ENCODE results near the gene TMPRSS9.
"Not testable (repeated sequence)": the region's sequence is repeated elsewhere in the genome, so short reads cannot be mapped to it uniquely, and the experiment has no call there.

Gene TMPRSS9

DNA sequence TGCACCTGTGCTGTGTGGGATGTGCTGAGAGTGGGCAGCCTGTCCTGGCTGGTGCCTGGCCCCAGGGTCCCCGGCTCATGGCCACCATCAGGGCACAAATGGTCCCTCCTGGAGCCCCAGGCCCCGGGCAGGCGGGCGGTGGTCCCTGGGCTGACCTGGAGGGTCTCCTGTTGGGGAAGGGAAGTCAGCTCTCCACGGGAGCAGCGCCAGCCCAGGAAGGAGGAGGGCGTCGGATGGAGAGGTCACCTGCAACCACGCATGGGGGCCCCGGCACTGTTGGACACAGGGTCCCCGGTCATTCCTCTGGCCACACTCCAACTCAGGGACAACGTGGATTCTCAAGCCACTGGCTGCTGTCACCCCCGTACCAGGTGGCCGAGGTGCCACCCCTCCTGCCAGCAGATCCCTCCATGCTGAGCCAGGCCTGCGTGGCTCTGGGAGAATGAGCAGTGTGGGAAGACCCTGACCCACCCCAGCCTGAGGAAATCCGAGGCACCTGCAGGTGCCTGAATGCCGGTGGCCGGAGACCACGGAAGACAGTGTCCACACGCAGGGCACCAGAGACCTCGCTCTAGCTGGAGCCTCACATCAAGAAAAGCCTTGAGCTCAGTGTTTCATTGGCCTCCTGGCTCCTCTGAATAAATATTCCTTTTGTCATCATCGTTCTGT lies 83.2 kb downstream of the TMPRSS9 start:
- DNase-seq = no peak

DNA sequence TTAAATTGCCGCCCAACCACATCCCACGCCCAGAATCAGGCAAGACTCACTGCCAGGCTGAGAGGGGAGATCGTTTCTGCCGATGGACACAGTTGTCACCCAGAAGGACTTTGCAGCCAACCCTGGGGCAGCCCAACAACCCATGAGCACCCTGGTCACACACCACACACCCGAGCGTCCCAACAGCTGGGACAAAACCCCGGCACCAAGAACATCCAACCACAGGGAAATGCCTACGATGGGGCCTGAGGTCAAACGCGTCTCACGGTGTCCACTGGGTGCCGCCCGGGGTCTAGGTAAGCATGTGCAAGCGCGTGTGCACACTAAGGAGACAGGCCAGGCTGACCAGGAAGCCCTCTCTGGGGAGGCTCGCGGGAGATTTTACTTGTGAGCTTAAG lies 83.7 kb downstream of the TMPRSS9 start:
- no peak for DNase-seq

DNA sequence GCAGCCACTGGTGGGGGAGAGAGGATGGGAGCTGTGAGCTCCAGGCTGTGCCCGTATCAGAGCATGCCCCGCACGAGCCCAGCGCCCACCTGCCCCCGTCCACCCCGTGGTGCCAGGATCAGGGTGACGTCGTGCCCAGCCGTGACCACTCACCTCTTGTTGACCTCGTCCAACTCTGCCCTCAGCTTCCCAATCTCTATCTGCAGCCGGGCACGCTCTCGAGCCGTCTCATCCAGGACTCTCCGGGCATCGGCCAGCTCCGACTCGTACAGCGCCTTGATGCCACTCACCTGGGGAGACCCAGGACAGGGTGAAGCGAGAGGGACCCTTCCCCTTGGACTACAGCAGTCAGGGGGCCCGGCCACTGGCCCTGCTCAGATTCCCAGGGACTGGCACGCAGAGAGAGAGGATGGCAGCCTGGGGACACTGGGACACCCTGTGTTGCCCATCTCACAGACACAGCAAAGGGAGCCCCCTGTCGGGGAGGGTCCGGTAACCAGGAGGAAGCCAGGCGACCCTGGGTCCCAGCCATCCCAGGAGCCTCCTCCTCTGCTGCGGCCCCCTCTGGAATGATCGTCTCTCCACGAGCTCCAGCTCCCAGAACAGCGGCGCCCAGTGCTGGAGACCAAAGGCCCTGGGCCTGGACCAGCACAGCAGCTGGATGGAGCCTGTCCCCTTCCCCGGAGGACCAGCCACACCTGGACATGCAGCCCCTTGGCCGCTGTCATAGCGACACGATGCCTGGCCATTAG lies 84.4 kb downstream of the TMPRSS9 start:
- no peak for DNase-seq

DNA sequence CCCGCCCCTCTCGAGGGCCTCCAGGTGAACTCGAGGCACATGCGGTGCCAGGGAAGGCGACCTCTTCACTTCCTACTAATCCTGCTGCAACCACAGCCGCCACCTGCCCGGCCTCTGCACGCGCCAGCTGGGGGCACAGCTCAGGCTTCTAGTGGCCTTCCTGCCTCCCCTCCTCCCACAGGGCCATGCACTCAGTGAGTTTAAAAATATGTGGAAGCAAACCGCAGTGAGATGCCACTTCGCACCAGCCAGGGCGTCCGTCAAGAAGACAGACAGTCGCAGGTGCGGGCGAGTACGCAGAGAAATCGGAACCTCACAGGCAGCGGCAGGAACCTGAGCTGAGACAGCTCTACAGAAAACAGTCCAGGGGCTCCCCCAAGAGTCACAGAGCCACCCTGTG lies 86.3 kb downstream of the TMPRSS9 start:
- no peak for DNase-seq

DNA sequence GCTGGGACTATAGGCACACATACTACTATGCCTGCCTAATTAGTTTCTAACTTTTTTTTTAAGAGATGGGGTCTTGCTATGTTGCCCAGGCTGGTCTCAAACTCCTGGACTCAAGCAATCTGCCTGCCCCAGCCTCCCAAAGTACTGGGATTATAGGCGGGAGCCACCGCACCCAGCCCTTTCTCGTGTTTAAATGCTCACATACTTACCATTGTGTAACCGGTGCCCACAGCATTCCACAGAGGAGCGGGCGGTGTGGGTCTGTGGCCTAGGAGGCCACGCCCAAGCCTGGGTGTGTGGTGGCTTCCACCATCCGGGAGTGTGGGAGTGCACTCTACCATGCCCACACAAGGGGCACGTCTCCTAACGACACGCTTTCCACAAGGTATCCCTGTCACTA lies 89.0 kb downstream of the TMPRSS9 start:
- no peak for DNase-seq

DNA sequence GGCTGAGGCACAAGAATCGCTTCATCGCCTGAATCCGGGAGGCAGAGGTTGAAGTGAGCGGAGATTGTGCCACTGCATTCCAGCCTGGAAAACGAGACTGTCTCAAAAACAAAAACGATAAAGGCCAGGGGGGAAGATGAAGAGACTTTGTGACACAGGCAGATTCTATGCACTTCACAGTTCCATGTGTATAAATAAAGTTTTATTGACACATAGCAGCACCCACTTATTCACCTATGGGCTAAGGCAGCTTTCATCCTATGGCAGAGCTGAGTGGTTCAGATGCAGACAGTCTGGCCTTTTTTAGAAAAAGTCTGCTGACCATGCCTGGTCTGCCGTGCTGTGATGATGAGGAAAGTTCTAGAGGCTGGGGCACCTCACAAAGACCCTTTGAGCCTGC lies 91.1 kb downstream of the TMPRSS9 start:
- no peak for DNase-seq

DNA sequence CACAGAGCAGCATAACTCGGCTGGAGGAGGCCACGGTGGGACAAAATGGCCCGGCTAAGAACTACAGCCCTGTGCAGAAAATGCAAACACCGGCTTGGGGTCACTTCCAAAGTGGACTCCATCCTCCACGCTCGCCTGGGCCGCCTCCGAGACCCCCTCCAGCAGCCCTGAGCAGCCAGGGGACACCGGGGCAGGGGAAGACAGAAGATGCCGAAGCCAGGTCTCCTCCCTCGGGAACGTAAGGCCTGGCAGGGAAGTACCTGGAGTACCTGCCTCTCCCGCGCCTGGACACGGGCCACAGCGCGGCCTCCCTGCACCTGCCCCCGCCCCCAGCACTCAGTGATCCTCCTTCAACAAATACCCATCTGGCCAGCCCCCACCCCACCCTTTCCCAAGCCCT lies 91.7 kb downstream of the TMPRSS9 start:
- no peak for DNase-seq

DNA sequence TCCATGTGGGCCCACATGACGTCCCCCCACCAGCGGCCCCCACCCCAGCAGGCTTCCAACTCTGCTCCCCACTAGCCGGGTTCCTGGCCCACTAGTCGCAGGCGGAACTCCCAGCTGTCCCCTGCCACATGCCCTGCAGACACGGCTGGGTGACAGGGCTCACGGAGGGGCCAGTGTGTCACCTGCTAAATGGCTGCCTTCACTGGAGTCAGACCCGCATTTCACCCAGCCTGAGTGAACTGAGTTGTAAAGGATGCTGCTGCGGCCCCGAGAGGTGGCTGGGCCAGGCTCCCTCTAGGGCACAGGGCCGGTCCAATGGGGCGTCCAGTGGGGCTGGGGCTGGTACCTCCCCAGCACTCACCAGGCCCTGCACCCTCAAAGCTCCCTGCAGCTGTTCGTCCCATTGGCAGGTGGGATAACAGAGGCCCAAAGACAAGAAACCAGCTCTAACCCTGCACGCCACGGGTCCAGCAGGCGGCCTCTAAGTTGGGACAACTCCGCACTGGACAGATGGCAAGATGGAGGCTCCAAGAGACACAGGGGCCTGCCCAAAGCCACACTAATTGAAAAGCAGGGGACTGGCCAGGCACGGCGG lies 93.5 kb downstream of the TMPRSS9 start:
- no peak for DNase-seq

DNA sequence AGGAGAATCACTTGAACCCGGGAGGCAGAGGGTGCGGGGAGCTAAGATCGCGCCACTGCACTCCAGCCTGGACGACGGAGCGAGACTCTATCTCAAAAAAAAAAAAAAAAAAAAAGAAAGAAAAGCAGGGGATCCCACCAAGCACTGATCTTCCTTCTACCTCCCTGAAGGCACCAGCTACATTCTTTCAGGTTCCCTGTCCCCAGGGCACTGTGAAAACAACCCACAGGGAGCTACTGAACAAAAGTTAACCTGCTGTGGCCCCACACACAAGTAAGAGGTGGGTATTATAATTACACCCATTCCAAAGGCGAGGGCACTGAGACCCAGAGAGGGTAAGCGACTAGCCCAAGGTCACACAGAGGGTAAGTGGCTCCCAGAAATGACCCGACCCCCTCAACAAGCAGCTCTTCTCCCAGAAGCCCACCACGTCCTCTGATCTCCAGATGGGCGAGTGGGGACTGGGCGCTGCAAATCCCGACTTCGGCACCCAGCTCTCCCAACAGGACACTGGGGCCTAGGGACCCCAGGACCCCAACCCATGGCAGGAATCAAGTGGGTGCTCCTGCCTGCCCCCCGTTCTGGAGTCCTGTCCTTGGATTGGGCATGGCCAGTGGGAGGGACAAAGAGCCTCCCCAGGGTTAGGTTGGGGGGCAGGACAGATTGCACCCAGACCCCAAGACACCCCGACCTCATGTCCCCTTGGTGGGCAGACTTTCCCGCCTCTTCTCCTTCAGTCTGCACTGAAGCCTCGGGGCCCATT lies 94.3 kb downstream of the TMPRSS9 start:
- no peak for DNase-seq

DNA sequence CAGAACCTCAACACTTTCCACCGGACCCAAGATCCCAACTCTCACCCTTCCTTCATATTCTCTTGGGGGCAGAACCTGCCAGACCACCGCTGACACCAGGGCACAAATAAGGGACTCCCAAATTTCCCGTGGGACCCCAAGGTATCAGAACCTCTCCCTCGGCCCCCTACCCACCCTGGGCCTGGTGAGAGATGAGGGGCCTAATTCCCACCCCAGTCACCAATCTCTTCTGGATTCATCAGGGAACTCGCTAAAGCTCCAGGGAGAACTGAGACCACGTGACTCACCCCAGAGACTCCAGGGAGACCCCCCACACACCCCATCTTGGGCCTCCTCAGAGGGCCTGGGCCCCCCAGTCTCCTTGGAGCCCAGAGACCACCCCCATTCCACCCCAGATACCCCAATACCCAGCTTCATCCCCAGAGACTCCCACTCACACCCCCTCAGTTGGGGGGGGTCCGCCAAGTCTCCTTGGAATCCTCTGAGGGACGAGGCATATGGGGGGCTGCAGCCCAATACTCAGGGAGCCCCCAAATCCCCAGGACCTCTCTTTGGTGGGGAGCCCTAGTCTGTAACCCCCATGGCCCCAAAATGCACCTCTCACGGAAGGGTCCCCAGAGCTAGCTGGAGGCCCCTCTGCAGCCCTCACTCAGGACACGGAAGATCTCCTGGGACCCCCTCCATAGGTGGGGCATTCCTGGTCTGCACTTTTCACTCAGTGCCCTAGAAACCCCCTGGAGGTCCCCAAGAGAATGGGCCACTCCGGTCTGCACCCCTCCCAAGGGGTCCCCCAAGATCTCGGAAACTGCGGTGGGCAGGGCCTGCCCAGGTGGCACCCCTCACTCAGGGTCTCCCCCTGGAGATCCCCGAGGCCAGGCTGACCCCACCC lies 95.1 kb downstream of the TMPRSS9 start:
- DNase-seq = no peak

DNA sequence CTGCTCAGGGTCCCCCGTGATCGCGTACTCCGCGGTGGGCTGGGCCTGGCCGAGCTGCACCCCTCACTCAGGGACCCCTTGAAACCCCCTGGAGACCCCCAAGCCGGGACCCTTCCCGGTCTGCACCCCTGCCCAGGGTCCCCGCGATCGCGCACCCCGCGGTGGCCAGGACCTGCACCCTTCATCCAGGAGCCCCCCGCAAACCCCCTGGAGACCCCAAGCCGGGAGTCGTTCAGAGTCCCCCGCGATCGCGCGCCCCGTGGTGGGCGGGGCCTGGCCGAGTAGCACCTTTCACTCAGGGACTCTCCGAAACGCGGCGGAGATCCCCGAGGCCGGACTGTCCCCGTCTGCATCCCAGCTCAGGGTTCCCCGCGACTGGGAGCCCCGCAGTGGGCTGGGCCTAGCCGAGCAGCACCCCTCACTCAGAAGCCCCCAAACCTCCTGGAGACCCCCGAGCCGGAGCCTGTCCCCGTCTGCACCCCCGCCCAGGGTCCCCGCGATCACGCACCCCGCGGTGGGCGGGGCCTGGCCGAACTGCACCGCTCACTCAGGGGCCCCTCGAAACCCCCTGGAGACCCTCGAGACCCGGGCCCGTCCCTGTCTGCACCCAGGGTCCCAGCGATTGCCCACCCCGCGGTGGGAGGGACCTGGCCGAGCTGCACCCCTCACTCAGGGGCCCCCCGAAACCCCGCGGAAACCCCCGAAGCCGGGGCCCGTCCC lies 95.9 kb downstream of the TMPRSS9 start:
- no peak for DNase-seq

DNA sequence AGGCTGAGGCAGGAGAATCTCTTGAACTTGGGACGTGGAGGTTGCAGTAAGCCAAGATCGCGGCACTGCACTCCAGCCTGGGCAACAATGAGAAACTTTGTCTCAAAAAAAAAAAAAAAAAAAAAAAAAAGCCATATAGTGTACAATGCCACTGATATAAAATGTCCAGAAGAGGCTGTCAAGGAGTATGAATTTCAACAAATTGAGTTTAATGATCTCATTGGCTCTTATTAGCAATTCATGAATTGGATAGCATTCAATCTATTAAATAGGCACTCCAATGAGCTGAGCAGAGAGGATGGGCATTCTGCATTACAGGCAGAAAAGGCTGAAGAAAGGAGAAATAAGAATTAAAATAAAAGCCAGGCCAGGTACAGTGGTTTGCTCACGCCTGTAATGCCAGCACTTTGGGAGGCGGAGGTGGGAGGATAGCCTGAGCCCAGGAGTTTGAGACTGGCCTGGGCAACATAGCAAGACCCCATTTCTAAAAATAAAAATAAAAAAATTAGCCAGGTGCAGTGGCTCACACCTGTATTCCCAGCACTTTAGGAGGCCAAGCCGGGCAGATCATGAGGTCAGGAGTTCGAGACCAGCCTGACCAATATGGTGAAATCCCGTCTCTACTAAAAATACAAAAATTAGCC lies 97.5 kb downstream of the TMPRSS9 start:
- DNase-seq = no peak

DNA sequence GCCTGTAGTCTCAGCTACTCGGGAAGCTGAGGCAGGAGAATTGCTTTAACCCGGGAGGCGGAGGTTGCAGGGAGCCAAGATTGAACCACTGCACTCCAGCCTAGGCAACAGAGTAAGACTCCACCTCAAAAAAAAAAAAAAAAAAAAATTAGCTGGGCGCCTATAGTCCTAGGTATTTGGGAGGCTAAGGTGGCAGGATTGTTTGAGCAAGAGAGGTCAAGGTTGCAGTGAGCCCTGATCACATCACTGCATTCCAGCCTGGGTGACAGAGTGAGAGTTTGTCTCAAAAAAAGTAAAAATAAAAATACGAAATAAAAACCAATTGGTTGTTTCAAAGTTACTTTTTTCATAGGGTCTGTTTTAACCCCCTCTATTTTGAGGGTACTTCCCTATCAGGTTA lies 98.0 kb downstream of the TMPRSS9 start:
- no peak for DNase-seq

DNA sequence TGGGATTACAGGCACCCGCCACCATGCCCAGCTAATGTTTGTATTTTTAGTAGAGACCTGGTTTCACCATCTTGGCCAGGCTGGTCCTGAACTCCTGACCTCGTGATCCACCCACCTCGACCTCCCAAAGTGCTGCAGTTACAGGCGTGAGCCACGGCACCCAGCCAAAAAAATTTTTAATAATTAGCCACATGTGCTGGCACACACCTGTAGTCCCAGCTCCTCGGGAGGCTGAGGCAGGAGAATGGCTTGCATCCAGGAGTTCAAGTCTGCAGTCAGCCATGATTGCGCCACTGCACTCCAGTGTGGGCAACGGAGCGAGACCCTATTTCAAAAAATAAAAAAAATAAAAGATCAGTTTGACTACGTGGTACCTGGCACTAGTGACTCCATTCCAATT lies 98.7 kb downstream of the TMPRSS9 start:
- DNase-seq = not testable (repeated sequence)

DNA sequence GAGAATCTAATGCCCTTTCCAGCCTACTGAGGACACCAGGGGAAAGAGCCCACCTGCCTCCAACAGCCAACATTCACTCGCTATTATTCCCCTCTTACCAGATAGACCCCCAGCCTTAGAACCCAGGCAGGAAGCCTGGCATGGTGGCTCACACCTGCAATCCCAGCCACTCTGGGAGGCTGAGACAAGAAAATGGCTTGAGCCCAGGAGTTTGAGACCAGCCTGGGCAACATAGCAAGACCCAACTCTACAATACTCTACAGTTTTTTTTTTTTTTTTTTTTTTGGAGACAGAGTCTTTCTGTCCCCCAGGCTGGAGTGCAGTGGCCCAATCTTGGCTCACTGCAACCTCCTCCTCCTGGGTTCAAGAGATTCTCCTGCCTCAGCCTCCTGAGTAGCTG lies 100.2 kb downstream of the TMPRSS9 start:
- no peak for DNase-seq

DNA sequence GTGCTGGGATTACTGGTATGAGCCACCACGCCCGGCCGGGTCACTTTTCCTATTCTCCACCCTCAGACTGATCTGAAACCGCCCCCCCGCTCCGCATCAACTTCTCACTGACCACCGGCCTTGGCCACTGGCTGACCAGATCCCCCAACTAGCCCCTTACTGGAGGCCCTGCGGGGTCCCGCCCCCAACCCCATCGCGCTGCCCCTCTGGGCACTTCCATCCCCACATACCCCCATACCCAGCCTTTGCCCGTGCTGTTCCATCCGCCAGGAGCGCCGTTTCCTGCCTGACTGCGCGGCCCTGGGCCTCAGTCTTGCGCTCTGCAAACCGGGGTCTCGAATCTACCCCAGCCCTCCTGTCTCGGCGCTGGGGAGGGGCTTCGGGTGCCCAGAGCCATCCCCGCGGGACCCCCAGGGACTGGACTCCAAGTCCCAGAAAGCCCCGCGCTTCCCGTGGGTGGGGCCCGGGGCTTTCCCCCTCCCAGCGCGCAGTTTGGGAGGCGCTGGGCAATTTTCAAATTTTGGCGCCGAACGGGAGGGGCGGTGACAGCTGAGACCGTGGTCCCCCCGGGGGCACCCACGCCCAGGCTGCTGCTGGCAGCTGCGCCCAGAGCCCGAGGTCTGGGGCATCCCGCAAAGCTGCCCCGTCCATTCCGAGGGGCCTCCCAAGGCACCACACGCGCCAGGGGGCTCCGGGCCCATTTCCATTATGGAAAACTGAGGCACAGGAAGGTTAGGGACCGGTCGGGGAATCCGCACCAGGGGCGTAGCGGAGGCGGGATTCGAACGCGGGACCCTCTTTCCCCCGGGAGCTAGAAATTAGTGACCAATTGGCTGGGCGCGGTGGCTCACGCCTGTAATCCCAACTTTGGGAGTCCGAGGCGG lies 101.9 kb downstream of the TMPRSS9 start:
- peak; percentile 41 for DNase-seq

DNA sequence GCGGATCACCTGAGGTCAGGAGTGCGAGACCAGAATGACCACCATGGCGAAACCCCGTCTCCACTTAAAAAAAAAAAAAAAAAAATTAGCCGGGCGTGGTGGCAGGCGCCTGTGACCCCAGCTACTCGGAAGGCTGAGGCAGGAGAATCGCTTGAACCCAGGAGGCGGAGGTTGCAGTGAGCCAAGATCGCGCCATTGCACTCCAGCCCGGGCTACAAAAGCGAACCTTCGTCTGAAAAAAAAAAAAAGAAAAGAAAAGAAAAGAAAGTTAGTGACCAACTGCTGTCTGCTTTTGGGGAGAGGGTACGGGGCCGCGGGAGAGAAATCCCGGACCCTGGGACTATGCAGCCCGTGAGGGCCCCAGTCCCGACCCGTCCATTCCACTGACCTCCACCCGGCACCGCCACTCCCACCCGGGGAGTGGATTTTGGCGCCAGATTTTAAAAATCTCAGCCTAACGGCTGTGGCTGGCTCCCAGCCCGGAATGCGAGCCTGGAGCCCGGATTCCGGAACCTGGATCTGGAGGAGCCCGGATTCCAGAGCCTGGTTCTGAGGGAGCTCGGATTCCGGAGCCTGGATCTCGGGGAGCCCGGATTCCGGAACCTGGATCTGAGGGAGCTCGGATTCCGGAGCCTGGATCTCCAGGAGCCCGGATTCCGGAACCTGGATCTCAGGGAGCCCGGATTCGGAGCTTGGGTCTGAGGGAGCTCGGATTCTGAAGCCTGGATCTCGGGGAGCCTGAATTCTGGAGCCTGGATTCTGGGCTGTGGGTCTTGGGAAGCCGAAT lies 102.8 kb downstream of the TMPRSS9 start:
- DNase-seq = peak; percentile 82

DNA sequence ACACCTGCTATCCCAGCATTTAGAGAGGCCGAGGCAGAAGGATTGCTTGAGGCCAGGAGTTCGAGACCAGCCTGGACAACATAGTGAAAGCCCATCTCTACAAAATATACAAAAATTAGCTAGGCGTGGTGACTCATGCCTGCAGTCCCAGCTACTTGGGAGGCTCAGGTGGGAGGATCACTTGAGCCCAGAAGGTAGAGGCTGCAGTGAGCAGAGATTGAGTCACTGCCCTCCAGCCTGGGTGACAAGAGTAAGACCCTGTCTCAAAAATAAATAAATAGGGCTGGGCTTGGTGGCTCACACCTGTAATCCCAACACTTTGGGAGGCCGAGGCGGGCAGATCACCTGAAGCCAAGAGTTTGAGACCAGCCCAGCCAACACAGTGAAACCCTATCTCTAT lies 103.6 kb downstream of the TMPRSS9 start:
- DNase-seq = not testable (repeated sequence)

DNA sequence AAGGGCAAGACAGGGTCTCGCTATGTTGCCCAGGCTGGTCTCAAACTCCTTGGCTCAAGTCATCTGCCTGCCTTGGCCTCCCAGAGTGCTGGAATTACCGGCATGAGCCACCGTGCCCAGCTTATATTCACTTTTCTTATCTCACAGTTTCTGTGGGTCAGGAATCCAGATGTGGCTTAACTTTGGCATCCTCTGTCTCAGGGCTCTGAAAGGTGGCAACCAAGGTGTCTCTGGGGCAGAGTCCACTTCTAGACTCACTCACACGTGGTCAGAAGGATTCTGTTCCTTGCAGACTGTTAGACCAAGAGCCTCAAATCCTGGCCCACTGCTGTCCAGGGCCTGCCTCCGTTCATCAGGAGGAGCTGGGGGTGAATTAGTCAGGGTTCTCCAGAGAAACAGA lies 104.3 kb downstream of the TMPRSS9 start:
- no peak for DNase-seq

All from DMS 273 treated with DMSO at 0.1 percent for 48 hours (cell line).